ENCODE results near the gene ZNF138. TPM values are rescaled to one million over a fixed set of nuclear protein-coding genes. Genes with fewer than 3 reads are reported as not detected.
"Not testable (repeated sequence)": the region's sequence is repeated elsewhere in the genome, so short reads cannot be mapped to it uniquely, and the experiment has no call there.

ZNF138 gene
- total RNA-seq, 1 donor from 2014 or later: 14.7 TPM

DNA sequence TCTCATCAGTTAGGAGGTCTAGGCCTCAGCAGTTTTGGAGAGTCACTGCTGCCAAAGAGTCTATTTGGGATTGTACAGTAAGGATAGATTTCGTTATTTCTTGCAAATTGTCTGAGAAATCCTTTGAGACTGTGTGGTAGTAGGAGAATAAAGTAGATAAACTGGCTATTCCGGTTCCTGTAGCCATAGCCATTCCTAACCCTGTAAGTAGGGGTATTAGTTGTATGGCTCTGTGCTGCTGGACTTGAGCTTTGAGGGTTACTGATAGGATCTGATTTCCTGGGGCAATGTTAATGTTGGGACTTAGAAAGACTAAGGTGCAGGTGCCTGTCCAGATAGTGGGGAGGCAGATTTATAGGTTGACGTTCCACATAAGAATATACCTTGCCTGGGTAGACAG, 36.1 kb upstream of the ZNF138 start:
- H3K27me3 Mint-ChIP-seq (ENCODE audit: unreplicated experiment): no peaks in the 10 kb centered on the region

GRCh38 chr7:64768824-64769223, 25.4 kb upstream of the ZNF138 start:
- Mint-ChIP-seq H3K4me3 (ENCODE audit: unreplicated experiment) (no peak overlapping the region), H3K9me3 (ENCODE audit: unreplicated experiment) (no peaks in the 10 kb centered on the region), H3K4me1 (ENCODE audit: unreplicated experiment) (no peaks in the 10 kb centered on the region), H3K27ac (ENCODE audit: unreplicated experiment) (no peak overlapping the region), H3K36me3 (ENCODE audit: low read depth, unreplicated experiment) (no peaks in the 10 kb centered on the region), H3K27me3 (ENCODE audit: unreplicated experiment) (no peaks in the 10 kb centered on the region)
- DNase-seq (ENCODE audit: low spot score): no peak
- TF ChIP-seq, protein P1, sequence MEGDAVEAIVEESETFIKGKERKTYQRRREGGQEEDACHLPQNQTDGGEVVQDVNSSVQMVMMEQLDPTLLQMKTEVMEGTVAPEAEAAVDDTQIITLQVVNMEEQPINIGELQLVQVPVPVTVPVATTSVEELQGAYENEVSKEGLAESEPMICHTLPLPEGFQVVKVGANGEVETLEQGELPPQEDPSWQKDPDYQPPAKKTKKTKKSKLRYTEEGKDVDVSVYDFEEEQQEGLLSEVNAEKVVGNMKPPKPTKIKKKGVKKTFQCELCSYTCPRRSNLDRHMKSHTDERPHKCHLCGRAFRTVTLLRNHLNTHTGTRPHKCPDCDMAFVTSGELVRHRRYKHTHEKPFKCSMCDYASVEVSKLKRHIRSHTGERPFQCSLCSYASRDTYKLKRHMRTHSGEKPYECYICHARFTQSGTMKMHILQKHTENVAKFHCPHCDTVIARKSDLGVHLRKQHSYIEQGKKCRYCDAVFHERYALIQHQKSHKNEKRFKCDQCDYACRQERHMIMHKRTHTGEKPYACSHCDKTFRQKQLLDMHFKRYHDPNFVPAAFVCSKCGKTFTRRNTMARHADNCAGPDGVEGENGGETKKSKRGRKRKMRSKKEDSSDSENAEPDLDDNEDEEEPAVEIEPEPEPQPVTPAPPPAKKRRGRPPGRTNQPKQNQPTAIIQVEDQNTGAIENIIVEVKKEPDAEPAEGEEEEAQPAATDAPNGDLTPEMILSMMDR (IDR thresholded peaks at IDR 0.05; ENCODE audit: unreplicated experiment): no peak

More for the DNA sequence above, 36.1 kb upstream of the ZNF138 start:
- Mint-ChIP-seq H3K4me3 (ENCODE audit: unreplicated experiment) (no peak overlapping the region), H3K36me3 (ENCODE audit: low read depth, unreplicated experiment) (peaks cover 5% of the 10 kb centered on the region), H3K4me1 (ENCODE audit: unreplicated experiment) (no peaks in the 10 kb centered on the region), H3K27ac (ENCODE audit: unreplicated experiment) (no peak overlapping the region), H3K9me3 (ENCODE audit: unreplicated experiment) (peaks cover 13% of the 10 kb centered on the region)
- TF ChIP-seq, protein P1 (IDR thresholded peaks at IDR 0.05; ENCODE audit: unreplicated experiment): no peak
- DNase-seq (ENCODE audit: low spot score): no peak

DNA sequence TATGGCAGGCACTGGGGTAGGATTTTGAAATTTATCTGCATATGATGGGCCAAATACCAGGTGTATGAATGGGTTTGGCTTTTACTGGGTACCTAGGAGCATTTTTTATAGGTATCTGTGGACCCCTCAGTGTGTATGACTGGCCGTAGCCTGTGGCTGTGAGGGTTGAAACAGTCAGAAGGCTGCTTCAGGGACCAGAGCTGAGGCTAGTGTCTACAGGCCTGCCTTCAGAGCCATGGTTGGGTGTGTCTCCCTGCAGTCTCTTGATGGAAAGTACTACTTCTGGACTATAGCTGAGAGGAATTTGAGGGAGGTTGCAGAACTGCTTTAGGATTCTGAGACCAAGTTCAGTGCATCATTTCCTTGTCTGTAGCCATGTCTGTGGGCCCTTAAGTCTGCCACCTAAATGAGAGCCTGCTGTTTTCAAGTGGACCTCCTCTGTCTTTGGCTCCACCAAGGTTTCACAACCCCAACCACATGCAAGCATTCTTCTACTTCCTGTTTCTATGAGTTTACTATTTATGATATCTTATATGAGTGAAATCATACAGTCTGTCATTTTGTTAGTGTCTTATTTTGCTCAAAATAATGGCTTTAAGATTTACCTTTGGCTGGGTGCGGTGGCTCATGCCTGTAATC, 19.9 kb upstream of the ZNF138 start:
- Mint-ChIP-seq H3K27me3 (ENCODE audit: unreplicated experiment) (peaks cover 1% of the 10 kb centered on the region), H3K4me1 (ENCODE audit: unreplicated experiment) (no peaks in the 10 kb centered on the region), H3K9me3 (ENCODE audit: unreplicated experiment) (no peaks in the 10 kb centered on the region), H3K4me3 (ENCODE audit: unreplicated experiment) (no peak overlapping the region), H3K27ac (ENCODE audit: unreplicated experiment) (no peak overlapping the region), H3K36me3 (ENCODE audit: low read depth, unreplicated experiment) (no peaks in the 10 kb centered on the region)
- TF ChIP-seq, protein P1 (IDR thresholded peaks at IDR 0.05; ENCODE audit: unreplicated experiment): no peak
- no peak for DNase-seq (ENCODE audit: low spot score)

GRCh38 chr7:64775289-64775688, 18.9 kb upstream of the ZNF138 start:
- H3K27me3 Mint-ChIP-seq (ENCODE audit: unreplicated experiment): peaks cover 1% of the 10 kb centered on the region
- H3K4me1 Mint-ChIP-seq (ENCODE audit: unreplicated experiment): no peaks in the 10 kb centered on the region
- no peak overlapping the region for H3K27ac Mint-ChIP-seq (ENCODE audit: unreplicated experiment)
- TF ChIP-seq, protein P1 (IDR thresholded peaks at IDR 0.05; ENCODE audit: unreplicated experiment): no peak
- no peak overlapping the region for H3K4me3 Mint-ChIP-seq (ENCODE audit: unreplicated experiment)
- no peaks in the 10 kb centered on the region for H3K36me3 Mint-ChIP-seq (ENCODE audit: low read depth, unreplicated experiment)
- H3K9me3 Mint-ChIP-seq (ENCODE audit: unreplicated experiment): no peaks in the 10 kb centered on the region
- no peak for DNase-seq (ENCODE audit: low spot score)

GRCh38 chr7:64784842-64785241, 9.4 kb upstream of the ZNF138 start:
- H3K9me3 Mint-ChIP-seq (ENCODE audit: unreplicated experiment); H3K4me1 Mint-ChIP-seq (ENCODE audit: unreplicated experiment); H3K4me3 Mint-ChIP-seq (ENCODE audit: unreplicated experiment): not testable (repeated sequence)

More at GRCh38 chr7:64784842-64785241, 9.4 kb upstream of the ZNF138 start:
- not testable (repeated sequence) for H3K27ac Mint-ChIP-seq (ENCODE audit: unreplicated experiment); DNase-seq (ENCODE audit: low spot score); H3K27me3 Mint-ChIP-seq (ENCODE audit: unreplicated experiment); H3K36me3 Mint-ChIP-seq (ENCODE audit: low read depth, unreplicated experiment)
